ENCODE data around the gene FAM89A.
"Not testable (repeated sequence)": the region's sequence is repeated elsewhere in the genome, so short reads cannot be mapped to it uniquely, and the experiment has no call there.

Gene FAM89A

DNA sequence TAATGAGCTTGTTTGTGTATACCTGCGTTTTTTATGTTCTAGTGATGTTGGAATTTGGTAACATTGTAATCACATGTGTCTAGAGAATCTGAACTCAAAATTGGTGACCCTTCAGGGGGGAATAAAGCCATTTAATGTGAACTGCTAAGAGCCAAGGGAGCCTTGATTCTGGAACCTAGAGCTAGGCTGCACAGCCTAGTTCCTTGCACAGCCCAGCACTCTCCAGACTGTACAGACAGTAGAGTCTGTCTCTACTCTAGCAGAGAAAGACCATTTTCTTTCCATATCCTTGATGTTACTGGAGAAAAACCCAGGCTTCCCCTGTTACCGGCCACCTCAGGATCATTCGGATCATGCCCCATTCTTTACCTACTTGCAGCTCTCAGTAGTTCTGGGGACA, 52.6 kb downstream of the FAM89A start:
- DNase-seq (ENCODE audit: low spot score), result no peak

DNA sequence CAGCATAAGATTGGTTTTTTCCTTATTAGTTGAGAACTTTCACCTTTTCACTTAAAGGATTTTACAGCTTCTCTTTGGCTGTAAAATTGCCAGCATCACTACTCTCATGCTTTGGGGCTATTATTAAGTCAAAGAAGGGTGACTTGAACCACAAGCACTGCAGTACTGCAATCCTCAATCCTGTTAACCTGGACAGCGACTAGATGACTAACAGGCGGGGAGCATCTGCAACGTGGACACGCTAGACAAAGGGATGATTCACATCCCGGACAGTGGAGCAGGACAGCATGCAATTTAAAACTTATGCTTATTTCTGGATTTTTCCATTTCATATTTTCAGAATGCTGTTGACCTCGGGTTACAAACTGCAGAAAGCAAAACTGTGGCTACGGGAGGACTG, 53.1 kb downstream of the FAM89A start:
- DNase-seq (ENCODE audit: low spot score), result no peak

DNA sequence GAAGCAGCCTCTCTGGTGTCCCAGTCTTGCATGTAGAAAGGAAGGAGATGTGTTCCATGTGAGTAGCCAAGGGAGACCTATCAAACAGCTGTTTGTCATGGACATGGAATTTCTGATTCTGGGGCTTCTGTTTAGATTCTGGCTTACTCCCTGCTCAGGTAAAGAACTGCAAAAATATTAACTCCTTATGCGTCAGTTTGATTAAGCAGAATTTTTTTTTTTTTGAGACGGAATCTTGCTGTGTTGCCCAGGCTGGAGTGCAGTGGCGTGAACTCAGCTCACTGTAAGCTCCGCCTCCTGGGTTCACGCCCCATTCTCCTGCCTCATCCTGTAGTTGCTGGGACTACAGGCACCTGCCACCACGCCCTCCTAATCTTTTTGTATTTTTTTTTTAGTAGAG, 54.3 kb downstream of the FAM89A start:
- DNase-seq (ENCODE audit: low spot score), result no peak

DNA sequence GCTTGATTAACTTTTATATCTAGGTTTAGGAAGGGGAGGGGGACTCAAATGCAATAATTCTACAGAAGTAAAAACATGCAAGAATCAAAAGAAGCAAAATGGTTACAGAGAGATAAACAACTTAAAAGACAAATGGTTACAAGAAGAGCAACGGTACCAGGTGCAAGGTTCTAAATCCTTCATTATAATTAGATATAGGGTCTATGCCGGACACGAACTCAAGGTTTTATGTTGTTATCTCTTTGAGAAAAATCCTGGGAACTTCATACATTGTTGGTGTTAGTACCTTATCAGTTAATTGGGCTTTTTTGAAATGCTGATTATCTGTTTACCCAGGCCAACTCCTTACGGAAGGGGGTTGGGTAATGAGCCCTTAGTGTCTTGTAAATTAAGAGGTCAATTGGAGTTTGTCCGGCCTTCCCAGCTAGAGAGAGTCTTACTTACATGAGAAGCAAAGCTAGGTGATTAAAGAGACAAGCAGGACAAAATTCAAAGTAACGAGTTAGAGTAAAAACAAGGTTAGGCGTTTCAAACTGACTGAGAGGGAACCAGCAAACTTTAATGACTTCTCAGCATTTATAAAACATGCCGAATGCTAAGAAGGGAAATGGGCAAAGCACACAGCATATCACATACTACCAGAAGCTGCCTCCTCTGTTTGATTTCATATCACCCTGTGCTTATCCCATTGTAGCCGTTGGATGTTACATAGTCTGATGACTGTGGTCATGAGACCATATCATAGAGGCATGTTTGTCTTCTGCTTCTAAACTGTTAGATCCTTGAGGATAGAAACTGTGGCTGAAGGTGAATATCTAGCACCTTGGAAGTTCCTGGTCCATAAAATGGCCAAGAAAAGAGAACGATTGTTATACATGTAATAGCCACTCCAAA, 55.2 kb downstream of the FAM89A start:
- not testable (repeated sequence) for DNase-seq (ENCODE audit: low spot score)

DNA sequence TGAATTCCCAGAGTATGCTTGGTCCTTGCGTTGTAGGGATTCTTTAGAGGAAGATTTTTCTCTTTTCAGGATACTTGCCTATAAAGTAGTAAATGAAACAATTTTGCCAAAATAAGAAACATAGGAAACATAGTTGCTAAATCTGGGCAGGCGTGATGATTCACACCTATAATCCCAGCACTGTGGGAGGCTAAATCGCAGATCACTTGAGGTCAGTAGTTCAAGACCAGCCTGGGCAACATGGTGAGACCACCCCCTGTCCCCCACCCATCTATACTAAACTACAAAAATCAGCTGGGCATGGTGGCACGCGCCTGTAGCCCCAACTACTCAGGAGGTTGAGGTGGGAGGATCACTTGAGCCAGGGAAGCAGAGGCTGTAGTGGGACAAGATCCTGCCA, 56.2 kb downstream of the FAM89A start:
- DNase-seq (ENCODE audit: low spot score), result no peak

DNA sequence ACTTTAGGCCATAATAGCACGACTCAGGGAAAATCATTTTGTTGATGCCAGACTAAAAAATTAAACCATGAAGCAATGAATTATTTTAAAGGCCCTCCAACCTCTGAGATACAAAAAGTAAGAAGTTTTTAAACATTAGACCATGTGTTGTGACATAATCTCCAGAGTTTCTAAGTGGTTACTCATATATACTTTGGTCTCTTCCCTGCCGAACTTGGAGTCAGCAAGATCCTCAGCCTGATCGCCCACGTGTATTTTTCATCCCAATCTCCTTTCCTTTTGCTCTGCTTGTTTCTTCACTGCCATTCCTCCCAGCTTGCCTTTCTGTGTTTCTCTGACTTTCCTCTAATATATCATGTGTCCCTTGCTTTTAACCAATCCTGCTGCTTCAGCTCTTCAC, 57.4 kb downstream of the FAM89A start:
- no peak for DNase-seq (ENCODE audit: low spot score)

DNA sequence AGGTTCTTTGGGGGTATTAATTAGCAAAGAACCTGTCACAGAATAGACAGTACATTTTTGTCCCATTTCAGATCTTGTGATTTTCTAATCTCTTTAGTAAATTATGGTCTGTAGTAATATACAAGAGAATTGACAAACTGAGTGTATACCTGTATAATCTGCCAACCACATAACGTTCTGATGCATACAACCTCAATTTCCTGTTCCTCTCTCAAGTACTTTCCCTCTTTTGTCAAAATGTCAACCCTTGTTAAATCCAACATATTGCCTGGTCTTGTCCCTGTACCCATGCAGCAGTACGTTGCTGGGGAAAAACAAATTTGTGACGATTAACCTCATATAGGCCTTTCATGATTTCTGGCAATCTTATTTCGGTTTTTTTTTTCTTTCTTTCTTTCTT, 60.1 kb downstream of the FAM89A start:
- no peak for DNase-seq (ENCODE audit: low spot score)

DNA sequence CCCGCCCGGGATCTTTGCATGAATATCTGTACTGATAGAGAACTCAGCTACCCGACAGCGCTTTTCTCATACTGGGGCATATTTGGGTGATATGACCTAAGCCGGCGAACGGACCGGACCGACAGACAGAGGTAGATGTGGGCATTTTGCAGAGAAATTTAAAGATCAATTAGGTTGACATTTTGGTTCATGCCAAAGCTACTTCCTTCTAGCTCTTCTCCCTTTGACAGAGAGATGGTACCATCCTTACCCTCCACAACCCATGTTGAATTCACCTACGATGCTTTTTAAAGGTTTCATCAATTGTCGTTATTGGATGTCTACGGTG, 60.7 kb downstream of the FAM89A start:
- no peak for DNase-seq (ENCODE audit: low spot score)

DNA sequence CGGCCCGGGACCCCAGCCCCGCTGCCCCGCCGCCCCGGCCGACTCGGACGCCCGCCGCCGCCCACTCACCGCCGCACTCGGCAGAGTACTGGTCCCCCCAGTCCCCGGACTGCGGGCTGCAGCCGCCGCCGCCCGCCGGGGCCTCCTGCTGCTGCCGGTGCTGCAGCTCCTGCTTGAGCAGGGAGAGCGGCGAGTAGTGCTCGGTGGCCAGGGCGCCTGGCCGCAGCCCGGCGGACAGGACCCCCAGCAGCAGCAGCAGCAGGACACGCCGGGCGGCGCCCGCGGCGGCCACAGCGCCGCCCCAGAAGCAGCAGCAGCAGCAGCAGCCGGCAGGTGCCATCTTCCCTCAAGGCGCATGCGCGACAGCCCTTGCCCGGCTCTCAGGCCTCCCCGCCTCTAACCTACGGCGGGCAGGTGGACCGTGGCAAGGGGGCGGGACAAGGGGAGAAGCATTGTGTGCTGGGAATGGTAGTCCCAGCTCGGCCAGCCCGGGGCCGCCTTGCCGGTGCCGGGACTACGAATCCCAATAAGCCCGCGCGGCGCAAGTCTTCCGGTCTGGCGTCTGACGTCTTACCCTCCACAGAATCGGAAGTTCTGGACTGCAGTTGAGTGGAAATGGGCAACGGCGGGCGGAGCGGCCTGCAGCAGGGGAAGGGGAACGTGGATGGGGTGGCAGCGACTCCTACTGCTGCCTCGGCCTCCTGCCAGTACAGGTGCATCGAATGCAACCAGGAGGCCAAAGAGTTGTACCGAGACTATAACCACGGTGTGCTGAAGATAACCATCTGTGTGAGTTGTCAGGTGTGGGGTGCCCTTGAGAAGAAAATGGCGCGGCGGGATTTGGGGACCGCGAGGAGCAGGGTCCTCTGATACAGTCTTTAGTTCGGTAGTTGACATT, 61.3 kb downstream of the FAM89A start, which contains the start of the genes ARV1 and TTC13:
Gene ARV1, plus strand, starts transcription at position 604 of the 898 bp plus-strand sequence. Its CDS starts 12 bp downstream, at position 616.
Gene TTC13, minus strand, starts transcription at position 371 of the 898 bp plus-strand sequence. Its CDS starts 31 bp downstream, at position 340.
- peak; percentile 98 for DNase-seq (ENCODE audit: low spot score)

DNA sequence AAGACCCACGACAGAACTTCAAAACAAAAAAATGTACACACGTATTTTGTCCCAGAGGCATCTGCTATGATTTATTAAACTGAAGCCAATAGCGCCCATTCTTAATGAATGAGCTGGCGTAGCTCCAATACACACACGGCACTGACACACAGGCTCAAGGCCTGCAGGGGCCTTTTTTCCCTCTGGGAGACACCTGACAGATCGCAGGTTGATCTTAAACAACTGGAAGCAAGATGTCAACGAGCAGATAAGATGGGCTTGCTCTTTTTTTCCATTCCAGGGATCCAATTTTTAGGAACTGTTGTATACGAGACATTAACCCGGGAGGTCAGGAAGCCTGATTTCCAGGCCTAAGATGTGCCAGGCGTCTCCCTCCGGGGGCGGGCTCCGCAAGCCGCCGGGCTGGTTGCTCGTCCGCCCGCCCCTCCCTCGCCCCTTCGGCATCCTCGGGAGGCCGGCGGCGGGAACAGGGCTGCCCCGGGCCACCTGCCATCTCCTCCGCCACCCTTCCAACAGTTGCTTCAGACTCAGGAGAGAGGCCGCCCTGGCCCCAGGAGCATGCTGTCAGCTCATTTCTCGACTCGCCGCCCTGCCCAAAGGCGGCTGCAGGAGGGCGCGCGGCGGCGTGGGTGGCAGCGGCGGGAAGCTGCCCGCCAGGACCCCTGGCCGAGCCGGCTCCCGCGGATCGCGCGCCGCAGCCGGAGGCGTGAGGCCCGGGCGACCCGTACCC, 62.1 kb downstream of the FAM89A start:
- peak; percentile 82 for DNase-seq (ENCODE audit: low spot score)

DNA sequence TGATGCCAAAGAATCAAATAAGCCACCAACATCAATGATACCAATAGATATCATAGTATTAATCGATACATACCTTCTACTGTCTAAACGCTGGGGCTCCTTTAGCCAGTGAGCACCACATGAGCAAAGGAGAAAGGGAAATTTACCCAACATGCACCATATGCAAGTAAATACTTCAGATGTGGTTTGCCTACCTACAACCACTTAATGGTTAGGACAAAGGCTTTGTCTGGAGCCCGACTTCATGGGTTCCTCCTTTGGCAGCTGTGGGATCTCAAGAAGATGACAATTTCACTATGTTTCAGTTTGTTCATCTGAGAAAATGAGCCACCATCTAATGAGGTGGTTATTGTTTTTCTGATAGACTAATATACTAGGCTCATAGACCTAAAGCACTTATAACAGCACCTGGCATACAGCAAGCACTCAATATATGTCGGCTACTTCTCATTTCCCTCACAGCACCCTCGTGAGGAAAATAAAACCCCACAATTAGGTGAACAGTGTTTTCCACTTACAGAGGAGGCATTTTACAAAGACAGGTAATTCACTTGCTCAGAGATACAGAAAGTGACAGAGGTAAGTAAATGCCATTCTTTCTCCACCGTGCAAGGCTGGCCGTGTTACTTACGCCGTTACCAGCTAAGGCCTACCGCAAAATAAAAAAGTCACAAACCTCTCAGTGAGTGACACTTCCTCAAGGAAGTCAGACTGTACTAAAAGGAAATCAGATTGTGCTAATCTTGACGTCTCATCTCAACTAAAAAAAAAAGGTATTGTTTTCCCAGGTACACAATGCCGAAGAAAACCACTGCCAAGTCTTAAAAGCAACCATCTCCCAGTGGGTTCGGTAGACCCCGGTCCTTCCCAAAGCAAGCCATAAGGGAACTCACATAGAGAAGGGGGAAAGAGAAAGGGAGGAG, 63.0 kb downstream of the FAM89A start:
- DNase-seq (ENCODE audit: low spot score), result peak; percentile 23

DNA sequence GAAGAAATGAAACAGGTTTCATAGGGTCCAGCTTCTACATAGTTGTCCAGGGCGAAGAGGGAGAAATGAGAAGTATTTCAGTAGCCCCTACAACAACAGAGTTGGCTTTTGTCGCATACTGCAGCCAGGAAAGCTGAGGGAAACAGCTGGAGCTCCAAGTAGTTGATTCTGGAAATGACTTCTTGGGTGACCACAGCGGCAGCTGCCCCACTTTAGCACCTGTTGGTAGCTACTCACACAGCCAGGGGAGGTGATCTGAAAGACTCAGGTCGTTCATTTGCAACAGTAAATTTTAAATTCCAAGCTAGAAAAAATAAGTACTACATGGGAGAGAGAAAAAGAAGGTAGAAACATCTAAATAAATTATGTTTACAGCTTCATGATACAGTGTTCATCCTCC, 63.7 kb downstream of the FAM89A start:
- DNase-seq (ENCODE audit: low spot score), result no peak

DNA sequence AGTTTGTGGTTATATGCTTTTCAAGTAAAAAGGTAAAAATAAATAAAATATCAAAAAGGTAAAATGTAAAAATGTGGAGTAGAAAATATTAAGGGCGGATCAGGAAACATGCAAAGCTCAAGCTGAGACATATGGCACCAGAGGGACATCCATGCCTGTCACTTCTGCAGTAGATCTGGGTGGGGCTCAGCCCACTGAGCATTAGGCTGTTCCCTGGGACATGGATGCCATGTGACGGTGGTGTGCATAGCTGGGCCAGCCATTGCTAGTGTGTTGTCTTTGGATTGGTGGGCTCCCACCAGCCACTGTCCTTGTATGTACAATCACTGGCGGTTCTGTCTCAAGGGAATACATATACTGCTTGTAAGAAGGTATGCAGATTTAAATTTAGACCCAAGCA, 64.4 kb downstream of the FAM89A start:
- no peak for DNase-seq (ENCODE audit: low spot score)

DNA sequence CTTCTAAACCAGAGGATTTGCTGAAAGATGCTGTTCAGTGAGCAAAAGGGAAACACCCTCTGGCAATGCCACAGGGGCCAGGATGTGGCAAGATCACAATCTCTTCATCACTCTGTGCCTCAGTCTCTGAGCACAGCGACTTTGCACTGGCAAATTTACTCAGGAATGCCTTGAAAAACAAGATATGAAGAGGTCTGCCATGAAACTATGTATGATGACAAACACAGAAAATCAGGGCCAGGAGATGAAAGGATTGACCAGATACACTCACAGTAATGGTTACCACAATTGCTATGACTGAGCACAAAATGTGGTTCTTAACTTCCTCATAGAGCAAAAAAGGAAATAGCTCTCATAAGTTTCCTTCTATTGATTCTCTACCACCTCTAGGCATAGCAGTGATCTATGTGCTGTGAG, 67.2 kb downstream of the FAM89A start:
- DNase-seq (ENCODE audit: low spot score), result no peak

DNA sequence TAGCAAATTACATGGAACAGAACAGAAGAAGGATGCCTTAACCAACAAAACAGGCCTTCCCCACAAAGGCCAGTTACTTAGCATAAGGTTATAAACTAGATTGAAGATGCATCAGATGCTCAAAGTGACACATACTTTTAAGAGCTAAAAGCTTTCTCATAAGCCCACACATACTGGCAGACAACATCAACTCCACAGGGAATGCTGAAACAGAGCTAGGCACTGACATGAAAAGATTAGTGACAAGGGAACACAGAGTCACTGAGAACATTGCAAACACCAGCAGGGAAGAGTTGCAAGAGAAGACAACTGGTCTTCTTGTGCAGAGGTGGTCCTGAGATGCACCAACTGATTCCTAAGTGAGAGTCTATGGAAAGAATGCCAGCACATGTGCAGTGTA, 68.3 kb downstream of the FAM89A start:
- no peak for DNase-seq (ENCODE audit: low spot score)

DNA sequence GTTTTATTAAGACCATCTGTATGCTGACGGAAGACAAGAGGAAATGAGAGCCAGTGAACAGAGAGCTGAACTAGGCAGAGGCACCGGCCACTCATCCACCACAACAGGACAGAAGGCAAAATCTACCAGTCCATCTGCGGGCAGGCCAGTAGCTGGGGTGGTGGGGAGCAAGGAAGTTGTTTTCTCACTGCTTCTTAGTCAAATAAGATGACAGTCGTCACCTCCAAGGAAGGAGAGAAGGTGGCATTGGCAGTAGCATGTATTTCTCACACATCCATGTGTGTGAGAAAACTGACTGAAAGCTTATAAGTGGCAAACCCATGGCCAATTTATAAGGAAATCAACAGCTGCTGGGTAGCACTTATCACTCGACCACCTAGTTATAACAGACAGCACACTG, 69.6 kb downstream of the FAM89A start:
- no peak for DNase-seq (ENCODE audit: low spot score)

Measured in RKO (cell line).